Ishikawa (cell line): ENCODE results near the gene POU3F3.

Source experiments
- CEBPB ChIP-seq: IDR thresholded peaks from 2 replicates; pipeline ENCODE4 v1.6.1; 2012
- CREB1 ChIP-seq: IDR thresholded peaks from 2 replicates; pipeline ENCODE4 v1.6.1; 2012; ENCODE audit warnings: low read depth
- EGR1 ChIP-seq: IDR thresholded peaks from 2 replicates; pipeline ENCODE4 v1.6.1; 2012
- EP300 ChIP-seq: IDR thresholded peaks from 2 replicates; pipeline ENCODE4 v1.6.1; 2012; ENCODE audit warnings: borderline replicate concordance
- FOXM1 ChIP-seq: IDR thresholded peaks from 2 replicates; pipeline ENCODE4 v1.6.1; 2012; ENCODE audit warnings: low read depth, borderline replicate concordance
- NFIC ChIP-seq: IDR thresholded peaks from 2 replicates; pipeline ENCODE4 v1.6.1; 2012
- RAD21 ChIP-seq: IDR thresholded peaks from 2 replicates; pipeline ENCODE4 v1.6.1; 2012; ENCODE audit warnings: low read depth
- TAF1 ChIP-seq: IDR thresholded peaks from 2 replicates; pipeline ENCODE4 v1.6.1; 2012; ENCODE audit warnings: low read depth, mild to moderate bottlenecking
- TCF12 ChIP-seq: IDR thresholded peaks from 2 replicates; pipeline ENCODE4 v1.6.1; 2012; ENCODE audit warnings: low read depth
- TEAD4 ChIP-seq: IDR thresholded peaks from 2 replicates; pipeline ENCODE4 v1.6.1; 2012
- YY1 ChIP-seq: IDR thresholded peaks from 2 replicates; pipeline ENCODE4 v1.6.1; 2012; ENCODE audit warnings: low read depth
- ZBTB7A ChIP-seq: IDR thresholded peaks from 2 replicates; pipeline ENCODE4 v1.6.1; 2012; ENCODE audit warnings: low read depth
- TF ChIP-seq, protein P1 (sequence below): IDR thresholded peaks from 2 replicates; pipeline ENCODE4 v1.6.1; 2012
- TF ChIP-seq, protein P2 (sequence below): IDR thresholded peaks from 2 replicates; pipeline ENCODE4 v1.6.1; 2012
- TF ChIP-seq, protein P3 (sequence below): IDR thresholded peaks from 2 replicates; pipeline ENCODE4 v1.6.1; 2012; ENCODE audit warnings: low read depth, mild to moderate bottlenecking

Gene POU3F3

DNA sequence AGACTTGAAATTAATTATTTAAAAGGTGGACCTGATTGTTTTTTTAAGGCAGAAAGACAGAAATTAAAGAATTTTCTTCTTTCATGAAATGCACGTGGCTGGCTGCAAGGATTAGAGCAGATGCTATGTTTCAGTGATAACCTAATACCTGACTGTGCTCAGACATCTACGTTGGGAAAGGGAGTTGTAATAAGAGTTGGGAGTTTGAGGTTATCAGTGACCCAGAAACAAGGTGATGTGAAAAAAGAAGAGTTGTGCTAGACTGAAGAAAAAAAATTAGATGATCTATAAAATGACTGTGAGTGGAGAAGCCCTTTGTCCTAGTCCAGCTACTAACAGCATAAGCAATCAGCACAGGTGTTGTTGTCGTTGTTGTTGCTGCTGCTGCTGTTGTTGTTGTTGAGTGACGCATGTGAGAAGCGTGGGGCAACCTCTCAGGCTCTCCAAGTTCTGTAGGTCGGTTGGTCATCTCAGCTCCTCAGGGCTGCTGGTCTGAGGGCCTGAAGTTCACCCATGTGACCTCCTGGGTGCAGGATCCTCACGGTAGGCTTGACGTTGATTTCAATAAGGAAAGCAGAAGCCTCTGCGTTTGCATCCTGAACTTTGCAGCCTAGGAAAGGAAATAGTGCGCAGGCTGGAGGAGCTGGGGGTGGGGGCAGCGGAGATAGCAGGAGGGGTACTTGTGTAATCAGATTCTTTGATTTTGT is 7.6 kb downstream of the POU3F3 start:
- TF ChIP-seq, protein P1, sequence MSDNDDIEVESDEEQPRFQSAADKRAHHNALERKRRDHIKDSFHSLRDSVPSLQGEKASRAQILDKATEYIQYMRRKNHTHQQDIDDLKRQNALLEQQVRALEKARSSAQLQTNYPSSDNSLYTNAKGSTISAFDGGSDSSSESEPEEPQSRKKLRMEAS: no peak
- no peak for TF ChIP-seq TAF1
- no peak for TF ChIP-seq EP300
- no peak for TF ChIP-seq RAD21
- TF ChIP-seq, protein P2, sequence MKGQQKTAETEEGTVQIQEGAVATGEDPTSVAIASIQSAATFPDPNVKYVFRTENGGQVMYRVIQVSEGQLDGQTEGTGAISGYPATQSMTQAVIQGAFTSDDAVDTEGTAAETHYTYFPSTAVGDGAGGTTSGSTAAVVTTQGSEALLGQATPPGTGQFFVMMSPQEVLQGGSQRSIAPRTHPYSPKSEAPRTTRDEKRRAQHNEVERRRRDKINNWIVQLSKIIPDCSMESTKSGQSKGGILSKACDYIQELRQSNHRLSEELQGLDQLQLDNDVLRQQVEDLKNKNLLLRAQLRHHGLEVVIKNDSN: no peak
- TF ChIP-seq FOXM1: no peak
- no peak for TF ChIP-seq YY1
- no peak for TF ChIP-seq EGR1

DNA sequence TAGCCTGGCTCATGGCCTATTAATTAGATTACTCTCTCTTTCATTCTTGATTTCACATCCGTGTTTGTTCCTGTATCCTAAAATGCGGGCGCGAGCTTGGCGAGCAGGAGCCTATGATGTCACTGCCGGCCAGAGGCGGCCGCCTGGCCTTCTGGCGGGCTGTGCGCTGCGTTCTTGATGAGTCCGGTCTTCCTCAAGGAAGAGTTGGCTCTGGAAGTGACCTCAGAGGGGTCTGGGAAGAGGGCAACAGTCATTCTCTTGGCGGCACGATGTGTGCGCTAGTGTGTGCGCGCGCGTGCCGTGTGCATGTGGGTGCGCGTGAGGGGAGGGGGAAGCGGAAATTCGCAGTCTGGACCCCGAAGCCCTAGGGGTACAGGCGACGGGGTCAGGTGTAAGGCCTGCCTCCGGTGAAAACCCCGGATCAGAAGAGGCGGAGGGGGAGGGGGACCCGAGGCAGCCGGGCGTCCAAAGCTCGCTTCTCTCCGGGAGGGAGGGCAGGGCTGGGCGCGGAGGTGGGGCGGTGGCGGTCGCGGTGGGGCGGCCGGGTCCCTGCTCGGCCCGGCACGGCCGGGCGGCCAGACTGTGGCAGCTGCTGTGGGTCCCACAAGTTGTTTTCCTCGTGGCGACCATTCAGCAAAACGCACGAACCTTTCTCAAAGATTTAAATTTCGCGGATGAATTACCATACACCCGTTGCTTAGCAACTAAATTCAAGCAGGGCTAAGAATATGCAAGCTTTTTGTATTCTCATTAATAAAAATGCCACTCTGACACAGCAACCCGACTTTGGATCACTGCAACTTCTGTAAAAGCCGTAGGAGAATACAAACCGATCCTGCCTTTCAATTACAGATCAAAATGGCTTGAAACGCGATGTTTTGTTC is 8.4 kb downstream of the POU3F3 start:
- TF ChIP-seq, protein P2: no peak

DNA sequence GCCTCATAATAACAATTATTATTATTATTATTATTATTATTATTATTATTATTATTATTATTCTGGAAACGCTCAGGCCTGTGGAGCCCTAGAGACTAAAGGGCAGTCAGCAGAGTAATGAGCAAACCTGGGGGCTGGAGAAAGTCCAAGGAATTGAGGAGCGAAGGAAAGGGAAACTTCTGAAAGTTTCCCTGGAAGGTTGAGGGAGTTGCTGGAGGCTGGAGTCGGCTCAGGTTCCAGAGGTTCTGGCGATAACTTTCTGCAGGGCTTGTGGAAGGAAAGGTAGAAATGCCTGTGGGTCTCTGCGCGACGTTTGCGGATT is 9.2 kb downstream of the POU3F3 start:
- TF ChIP-seq TCF12 (no peak), TAF1 (no peak), NFIC (no peak), CEBPB (no peak), ZBTB7A (no peak), YY1 (no peak), CREB1 (no peak), EGR1 (no peak), FOXM1 (no peak), RAD21 (no peak), EP300 (no peak), TEAD4 (no peak)
- TF ChIP-seq, protein P2: no peak
- TF ChIP-seq, protein P3, sequence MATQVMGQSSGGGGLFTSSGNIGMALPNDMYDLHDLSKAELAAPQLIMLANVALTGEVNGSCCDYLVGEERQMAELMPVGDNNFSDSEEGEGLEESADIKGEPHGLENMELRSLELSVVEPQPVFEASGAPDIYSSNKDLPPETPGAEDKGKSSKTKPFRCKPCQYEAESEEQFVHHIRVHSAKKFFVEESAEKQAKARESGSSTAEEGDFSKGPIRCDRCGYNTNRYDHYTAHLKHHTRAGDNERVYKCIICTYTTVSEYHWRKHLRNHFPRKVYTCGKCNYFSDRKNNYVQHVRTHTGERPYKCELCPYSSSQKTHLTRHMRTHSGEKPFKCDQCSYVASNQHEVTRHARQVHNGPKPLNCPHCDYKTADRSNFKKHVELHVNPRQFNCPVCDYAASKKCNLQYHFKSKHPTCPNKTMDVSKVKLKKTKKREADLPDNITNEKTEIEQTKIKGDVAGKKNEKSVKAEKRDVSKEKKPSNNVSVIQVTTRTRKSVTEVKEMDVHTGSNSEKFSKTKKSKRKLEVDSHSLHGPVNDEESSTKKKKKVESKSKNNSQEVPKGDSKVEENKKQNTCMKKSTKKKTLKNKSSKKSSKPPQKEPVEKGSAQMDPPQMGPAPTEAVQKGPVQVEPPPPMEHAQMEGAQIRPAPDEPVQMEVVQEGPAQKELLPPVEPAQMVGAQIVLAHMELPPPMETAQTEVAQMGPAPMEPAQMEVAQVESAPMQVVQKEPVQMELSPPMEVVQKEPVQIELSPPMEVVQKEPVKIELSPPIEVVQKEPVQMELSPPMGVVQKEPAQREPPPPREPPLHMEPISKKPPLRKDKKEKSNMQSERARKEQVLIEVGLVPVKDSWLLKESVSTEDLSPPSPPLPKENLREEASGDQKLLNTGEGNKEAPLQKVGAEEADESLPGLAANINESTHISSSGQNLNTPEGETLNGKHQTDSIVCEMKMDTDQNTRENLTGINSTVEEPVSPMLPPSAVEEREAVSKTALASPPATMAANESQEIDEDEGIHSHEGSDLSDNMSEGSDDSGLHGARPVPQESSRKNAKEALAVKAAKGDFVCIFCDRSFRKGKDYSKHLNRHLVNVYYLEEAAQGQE: no peak
- TF ChIP-seq, protein P1: no peak

DNA sequence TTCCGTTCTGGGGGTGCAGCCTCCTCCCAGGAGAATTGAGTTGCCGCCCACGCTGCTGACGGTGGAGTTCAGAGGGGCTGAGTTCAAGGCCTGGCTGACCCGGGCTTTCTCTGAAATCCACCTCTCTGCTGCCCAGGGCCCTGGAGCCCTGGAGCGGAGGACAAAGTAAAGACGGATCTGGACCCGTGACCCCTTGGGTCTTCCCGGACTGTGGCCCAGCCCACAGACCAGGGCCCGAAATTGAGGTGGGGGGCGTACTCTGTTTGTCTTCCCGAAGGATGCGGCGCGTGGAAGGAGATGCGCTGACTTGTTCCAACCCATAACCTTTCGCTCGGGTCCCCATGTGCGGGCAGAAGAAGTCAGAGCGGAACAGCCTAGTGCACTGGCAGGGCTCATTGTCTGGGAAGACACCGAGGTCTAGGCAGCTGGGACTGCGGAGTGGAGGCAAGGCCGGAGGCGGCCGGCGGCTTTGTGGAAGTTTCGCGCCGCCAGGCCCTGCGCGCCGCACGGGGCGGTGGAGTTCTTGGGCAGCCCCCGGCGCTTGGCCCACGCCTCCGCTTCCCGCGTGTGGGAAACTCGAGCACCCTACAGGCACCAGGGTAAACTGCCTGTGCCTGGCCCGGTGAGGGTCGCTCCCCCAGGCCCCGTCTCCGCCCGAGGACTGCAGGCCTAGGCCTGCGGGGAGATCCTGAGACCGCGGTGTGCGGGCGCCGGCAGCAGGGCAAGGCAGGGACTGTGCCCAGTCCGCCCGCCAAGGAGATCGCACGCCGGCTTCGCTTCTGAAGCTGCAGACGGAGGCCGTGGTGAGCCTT is 9.8 kb downstream of the POU3F3 start:
- TF ChIP-seq EGR1 (no peak), TAF1 (no peak), YY1 (no peak), RAD21 (no peak), TCF12 (no peak), FOXM1 (no peak), CREB1 (no peak), NFIC (no peak), CEBPB (no peak)
- TF ChIP-seq, protein P3: no peak
- TF ChIP-seq, protein P1: no peak
- TF ChIP-seq, protein P2: no peak
